ENCODE measurements around the gene FOXN3. TPM values are rescaled to one million over a fixed set of nuclear protein-coding genes. Genes with fewer than 3 reads are reported as not detected.

The FOXN3 gene, protein sequence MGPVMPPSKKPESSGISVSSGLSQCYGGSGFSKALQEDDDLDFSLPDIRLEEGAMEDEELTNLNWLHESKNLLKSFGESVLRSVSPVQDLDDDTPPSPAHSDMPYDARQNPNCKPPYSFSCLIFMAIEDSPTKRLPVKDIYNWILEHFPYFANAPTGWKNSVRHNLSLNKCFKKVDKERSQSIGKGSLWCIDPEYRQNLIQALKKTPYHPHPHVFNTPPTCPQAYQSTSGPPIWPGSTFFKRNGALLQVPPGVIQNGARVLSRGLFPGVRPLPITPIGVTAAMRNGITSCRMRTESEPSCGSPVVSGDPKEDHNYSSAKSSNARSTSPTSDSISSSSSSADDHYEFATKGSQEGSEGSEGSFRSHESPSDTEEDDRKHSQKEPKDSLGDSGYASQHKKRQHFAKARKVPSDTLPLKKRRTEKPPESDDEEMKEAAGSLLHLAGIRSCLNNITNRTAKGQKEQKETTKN
- 47.0 and 66.7 TPM in 2 replicates for total RNA-seq

DNA sequence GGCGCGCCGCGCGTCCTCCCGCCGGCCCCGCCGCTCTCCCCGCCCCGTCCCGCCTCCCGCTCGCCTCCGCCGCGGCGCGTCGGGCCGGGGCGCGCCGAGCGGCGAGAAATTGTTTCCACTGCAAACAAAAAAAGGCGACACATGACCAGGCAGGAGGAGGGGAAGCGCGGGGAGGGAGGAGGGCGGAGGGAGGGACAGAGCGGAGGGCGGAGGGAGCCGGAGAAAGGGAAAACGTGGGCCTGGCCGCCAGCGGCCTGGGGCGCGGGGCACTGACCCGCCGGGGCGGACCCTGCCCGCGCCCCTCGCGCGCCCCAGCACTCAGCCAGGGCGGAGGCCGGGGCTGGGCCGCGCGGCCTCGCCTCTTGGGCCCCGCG is at the start of gene FOXN3:
TSS of gene FOXN3 (minus strand) at position 143 of the 374 bp plus-strand sequence. CDS start 4,757 bp downstream, outside the sequence.

